ENCODE results near the gene MAST2.
A peak's percentile ranks its signal among the peaks of the same experiment; 100 is the strongest.

MAST2 gene

DNA sequence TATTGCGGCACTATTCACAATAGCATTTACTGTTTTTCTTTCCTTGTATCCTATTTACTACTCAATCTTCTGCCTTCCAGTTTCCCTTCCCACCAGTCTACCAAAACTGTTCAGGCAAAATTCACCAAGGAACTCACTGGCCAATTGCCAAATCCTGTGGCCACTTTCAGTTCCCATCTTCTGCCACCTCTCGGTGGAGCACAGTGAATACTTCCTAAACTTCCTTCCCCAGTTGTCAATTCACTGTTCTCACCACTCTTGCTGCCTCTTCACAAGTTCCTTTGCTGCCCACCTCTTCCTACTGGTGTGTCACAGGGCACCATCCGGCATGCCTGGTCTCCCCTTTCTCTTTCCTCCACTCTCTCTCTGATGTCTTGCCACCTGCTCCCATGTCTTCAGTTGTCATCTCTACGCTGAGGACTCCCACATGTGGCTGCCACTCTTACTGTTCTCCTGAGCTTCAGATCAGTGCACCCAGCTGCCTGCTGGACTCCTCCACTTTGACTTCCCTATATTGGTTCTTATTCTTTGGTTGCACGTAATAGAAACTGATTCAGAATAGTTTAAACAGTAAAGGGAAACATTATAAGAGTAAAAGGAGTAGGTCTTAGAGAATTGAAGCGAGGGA, 214.6 kb downstream of the MAST2 start:
- Mint-ChIP-seq H3K4me1 (no peaks in the 10 kb centered on the region), H3K27me3 (no peaks in the 10 kb centered on the region), H3K4me3 (no peak overlapping the region), H3K9me3 (no peaks in the 10 kb centered on the region), H3K27ac (no peak overlapping the region)
- no peak for ATAC-seq
- DNase-seq: no peak

DNA sequence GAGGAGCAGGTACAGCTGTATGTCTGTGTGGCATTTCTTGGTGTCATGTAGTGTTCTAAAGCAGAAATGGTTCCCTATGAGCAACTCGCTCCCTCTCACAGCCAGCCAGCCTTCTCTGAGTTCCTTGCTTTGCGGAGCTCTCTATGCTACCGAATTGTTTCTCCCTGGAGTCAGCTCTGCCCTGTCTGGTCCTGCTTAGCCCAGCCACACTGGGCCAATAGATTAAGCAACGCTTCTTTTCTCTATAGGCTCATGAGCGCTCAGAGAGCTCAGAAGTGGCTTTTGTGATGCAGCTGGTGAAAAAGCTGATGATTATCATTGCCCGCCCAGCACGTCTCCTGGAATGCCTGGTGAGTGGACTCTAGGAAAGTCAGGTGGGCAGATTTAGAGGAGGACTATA, 215.9 kb downstream of the MAST2 start:
- Mint-ChIP-seq H3K9me3 (no peaks in the 10 kb centered on the region), H3K27me3 (no peaks in the 10 kb centered on the region), H3K27ac (no peak overlapping the region), H3K4me3 (no peak overlapping the region), H3K4me1 (no peaks in the 10 kb centered on the region)
- ATAC-seq (no peak), DNase-seq (no peak)

GRCh38 chr1:46020010-46020409, 216.6 kb downstream of the MAST2 start:
- no peaks in the 10 kb centered on the region for H3K9me3 Mint-ChIP-seq
- DNase-seq (no peak), ATAC-seq (no peak)
- H3K27ac Mint-ChIP-seq: no peak overlapping the region
- no peak overlapping the region for H3K4me3 Mint-ChIP-seq
- no peaks in the 10 kb centered on the region for H3K27me3 Mint-ChIP-seq
- H3K4me1 Mint-ChIP-seq: no peaks in the 10 kb centered on the region

DNA sequence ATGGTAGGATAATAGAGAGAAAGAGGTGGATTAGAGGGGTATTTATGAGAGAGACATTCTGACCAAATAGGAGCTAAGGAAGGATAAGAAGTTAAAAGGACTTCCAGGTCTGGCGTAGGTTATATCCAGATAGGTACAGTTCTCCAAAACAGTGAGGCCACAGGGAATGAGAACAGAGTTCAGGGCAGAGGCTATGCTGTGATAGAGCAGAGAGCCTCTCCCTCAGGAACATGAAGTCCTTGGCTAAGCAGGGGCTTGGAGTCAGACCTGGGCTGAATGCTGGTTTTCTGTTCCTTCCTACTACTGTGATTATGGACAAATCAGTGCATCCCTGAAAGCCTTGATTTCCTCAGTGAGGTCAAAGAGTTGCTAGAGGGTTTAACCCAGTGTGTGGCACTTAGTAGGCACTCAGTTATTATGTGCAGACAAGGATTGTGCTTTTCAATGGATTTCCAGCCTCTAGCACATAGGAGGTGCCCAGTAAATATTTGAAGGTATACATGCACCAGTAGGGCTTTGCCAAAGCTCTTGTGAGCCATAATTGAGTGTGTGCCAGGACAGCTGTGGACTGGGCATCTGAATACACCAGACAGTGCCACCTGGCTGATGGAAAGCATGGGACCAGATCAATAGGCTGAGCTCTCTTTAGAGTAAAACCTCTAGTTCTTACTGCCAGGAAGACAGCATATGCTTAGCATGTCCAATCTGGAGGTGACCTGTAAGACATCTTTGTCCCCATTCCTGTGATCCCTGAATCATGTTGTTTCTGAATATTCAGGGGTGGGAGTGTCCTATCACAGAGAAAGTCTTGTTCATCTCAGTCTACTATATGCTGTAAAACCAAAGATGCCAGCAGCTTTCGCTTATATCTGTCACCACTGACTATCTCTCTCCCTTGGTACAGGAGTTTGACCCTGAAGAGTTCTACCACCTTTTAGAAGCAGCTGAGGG, 217.9 kb downstream of the MAST2 start:
- DNase-seq (no peak), ATAC-seq (no peak)
- Mint-ChIP-seq H3K4me1 (no peaks in the 10 kb centered on the region), H3K27me3 (no peaks in the 10 kb centered on the region), H3K9me3 (no peaks in the 10 kb centered on the region), H3K4me3 (no peak overlapping the region), H3K27ac (no peak overlapping the region)

GRCh38 chr1:46026531-46026930, 223.1 kb downstream of the MAST2 start:
- Mint-ChIP-seq H3K9me3 (no peaks in the 10 kb centered on the region), H3K27me3 (no peaks in the 10 kb centered on the region), H3K4me1 (no peaks in the 10 kb centered on the region), H3K27ac (no peak overlapping the region), H3K4me3 (no peak overlapping the region)
- ATAC-seq: no peak
- no peak for DNase-seq

- no peak overlapping the region for H3K27ac Mint-ChIP-seq
- no peaks in the 10 kb centered on the region for H3K27me3 Mint-ChIP-seq
- H3K9me3 Mint-ChIP-seq: no peaks in the 10 kb centered on the region
- no peaks in the 10 kb centered on the region for H3K4me1 Mint-ChIP-seq
- DNase-seq: no peak
- ATAC-seq: no peak
- H3K4me3 Mint-ChIP-seq: no peak overlapping the region
Measured at GRCh38 chr1:46027788-46028573, 224.6 kb downstream of the MAST2 start.

- Mint-ChIP-seq H3K9me3 (no peaks in the 10 kb centered on the region), H3K4me1 (no peaks in the 10 kb centered on the region), H3K27ac (peak overlapping the region; percentile 22 to 91), H3K4me3 (no peak overlapping the region), H3K27me3 (no peaks in the 10 kb centered on the region)
- no peak for DNase-seq
- no peak for ATAC-seq
Measured at GRCh38 chr1:46030074-46030870, 226.9 kb downstream of the MAST2 start.

DNA sequence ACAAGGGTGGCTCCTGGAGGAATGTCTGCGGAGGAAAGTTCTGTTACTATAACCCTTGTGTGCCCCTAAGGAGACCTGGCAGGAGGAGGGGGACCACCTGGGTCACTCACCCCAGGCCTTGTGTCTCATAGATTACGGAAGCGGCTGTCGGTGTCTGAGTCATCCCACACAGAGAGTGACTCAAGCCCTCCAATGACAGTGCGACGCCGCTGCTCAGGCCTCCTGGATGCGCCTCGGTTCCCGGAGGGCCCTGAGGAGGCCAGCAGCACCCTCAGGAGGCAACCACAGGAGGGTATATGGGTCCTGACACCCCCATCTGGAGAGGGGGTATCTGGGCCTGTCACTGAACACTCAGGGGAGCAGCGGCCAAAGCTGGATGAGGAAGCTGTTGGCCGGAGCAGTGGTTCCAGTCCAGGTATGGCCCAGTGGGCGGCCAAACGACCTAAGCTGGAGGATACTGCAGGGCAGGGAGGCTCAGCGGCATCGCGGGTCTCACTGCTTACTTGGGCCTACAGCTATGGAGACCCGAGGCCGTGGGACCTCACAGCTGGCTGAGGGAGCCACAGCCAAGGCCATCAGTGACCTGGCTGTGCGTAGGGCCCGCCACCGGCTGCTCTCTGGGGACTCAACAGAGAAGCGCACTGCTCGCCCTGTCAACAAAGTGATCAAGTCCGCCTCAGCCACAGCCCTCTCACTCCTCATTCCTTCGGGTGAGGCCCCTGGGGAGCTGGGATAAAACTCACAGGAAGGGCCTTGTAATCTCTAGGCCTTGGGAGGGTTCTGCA, 227.7 kb downstream of the MAST2 start:
- no peak for DNase-seq
- no peaks in the 10 kb centered on the region for H3K27me3 Mint-ChIP-seq
- peak overlapping the region in 1 of 2 donors; percentile 91 for H3K27ac Mint-ChIP-seq
- H3K9me3 Mint-ChIP-seq: no peaks in the 10 kb centered on the region
- no peaks in the 10 kb centered on the region for H3K4me1 Mint-ChIP-seq
- H3K4me3 Mint-ChIP-seq: no peak overlapping the region
- ATAC-seq: no peak

GRCh38 chr1:46034601-46035516, 231.4 kb downstream of the MAST2 start:
- DNase-seq (no peak), ATAC-seq (peak; percentile 4)
- H3K4me1 Mint-ChIP-seq: no peaks in the 10 kb centered on the region
- H3K27me3 Mint-ChIP-seq: no peaks in the 10 kb centered on the region
- H3K4me3 Mint-ChIP-seq: no peak overlapping the region
- no peaks in the 10 kb centered on the region for H3K9me3 Mint-ChIP-seq
- H3K27ac Mint-ChIP-seq: no peak overlapping the region

GRCh38 chr1:46036894-46037839, 233.8 kb downstream of the MAST2 start:
- no peaks in the 10 kb centered on the region for H3K27me3 Mint-ChIP-seq
- no peaks in the 10 kb centered on the region for H3K4me1 Mint-ChIP-seq
- no peak overlapping the region for H3K4me3 Mint-ChIP-seq
- no peak overlapping the region for H3K27ac Mint-ChIP-seq
- no peaks in the 10 kb centered on the region for H3K9me3 Mint-ChIP-seq
- ATAC-seq (peak; percentile 80), DNase-seq (peak; percentile 79 to 80)

- DNase-seq: no peak
- H3K4me1 Mint-ChIP-seq: peaks cover 8% of the 10 kb centered on the region
- no peaks in the 10 kb centered on the region for H3K9me3 Mint-ChIP-seq
- H3K4me3 Mint-ChIP-seq: no peak overlapping the region
- ATAC-seq: no peak
- no peaks in the 10 kb centered on the region for H3K27me3 Mint-ChIP-seq
- H3K27ac Mint-ChIP-seq: no peak overlapping the region
Measured at GRCh38 chr1:46039571-46040052, 236.2 kb downstream of the MAST2 start.

DNA sequence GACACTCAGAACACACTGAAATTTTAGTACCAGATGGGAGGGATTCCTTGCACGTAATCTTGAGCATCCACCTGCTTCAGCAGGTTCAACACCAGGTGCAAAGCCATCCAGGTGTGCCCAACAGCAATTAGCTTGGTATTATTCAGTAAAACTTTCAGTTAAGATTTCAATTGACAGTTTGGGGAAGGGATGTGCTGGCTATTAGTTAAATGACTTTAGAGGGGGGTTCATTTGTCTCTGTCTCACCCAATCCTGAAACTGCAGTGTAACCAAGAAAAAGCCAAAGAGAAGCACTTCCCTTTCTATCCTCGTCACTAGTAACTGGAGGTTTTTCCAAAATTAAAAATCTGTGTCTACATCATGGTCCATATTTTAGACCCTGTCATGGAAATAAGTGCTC, 238.1 kb downstream of the MAST2 start:
- no peak for DNase-seq
- Mint-ChIP-seq H3K27me3 (no peaks in the 10 kb centered on the region), H3K4me3 (no peak overlapping the region), H3K4me1 (peaks cover 8% of the 10 kb centered on the region), H3K27ac (no peak overlapping the region), H3K9me3 (no peaks in the 10 kb centered on the region)
- ATAC-seq: no peak

DNA sequence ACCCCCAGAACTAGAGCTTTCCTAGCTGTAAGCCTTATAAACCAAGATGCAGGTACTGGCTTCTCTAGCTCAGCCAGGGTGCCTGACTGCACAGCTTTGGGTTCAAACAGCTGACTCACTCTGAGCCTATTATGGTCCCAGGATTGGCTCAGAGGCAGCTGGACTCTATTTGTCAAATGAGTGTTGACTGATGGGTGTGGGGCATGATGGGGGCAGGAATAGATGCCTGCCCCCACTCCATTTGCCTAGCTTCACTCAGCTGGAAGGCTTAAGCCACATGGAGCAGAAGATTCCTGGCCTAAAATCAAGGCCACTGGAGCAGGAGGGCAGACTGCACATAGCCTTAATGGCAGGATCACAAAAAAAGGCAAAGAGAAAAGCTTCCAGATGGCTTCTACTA, 238.6 kb downstream of the MAST2 start:
- ATAC-seq (no peak), DNase-seq (no peak)
- H3K4me3 Mint-ChIP-seq: no peak overlapping the region
- no peaks in the 10 kb centered on the region for H3K27me3 Mint-ChIP-seq
- peaks cover 8% of the 10 kb centered on the region for H3K4me1 Mint-ChIP-seq
- H3K27ac Mint-ChIP-seq: no peak overlapping the region
- no peaks in the 10 kb centered on the region for H3K9me3 Mint-ChIP-seq

All from stimulated activated naive CD8-positive, alpha-beta T cell treated with anti-CD3 and anti-CD28 coated beads, Interleukin-15, amount 100 ng/mL, for 72 hours (primary cell).